Caco-2 (cell line): ENCODE results near the gene WHAMM. TPM values are rescaled to one million over a fixed set of nuclear protein-coding genes. Genes with fewer than 3 reads are reported as not detected.
A peak's percentile ranks its signal among the peaks of the same experiment; 100 is the strongest.

Source experiments
- BruUV-seq: library from RNA; stranded (reverse); fragments of 400-500 nt; replicated peaks from 2 replicates; lab custom pipeline; 2021; lab: Mats Ljungman, UMichigan
- CTCF ChIA-PET: fragments of 300-600 bp; sonication (Branson Sonifier 250); formaldehyde crosslinking; loops from one replicate; lab custom pipeline; 2022; ENCODE audit warnings: antibody characterized with exemption; lab: Charles Lee
- POLR2A ChIA-PET: fragments of 300-600 bp; sonication (Branson Sonifier 250); formaldehyde crosslinking; loops from one replicate; lab custom pipeline; 2022; ENCODE audit warnings: antibody characterized with exemption; lab: Charles Lee
- DNase-seq, 2 experiments: peaks; one replicate each; pipeline versions ENCODE4 v3.0.0 to v3.0.0-alpha.2; 2020 to 2022
- H3K27me3 ChIP-seq: replicated peaks from 2 replicates; pipeline ENCODE4 v1.6.0; 2011; ENCODE audit warnings: low read length; ENCODE audit not compliant: control insufficient read depth, insufficient read depth
- H3K36me3 ChIP-seq: 2 replicates; pipeline ENCODE4 v1.5.1; 2011; ENCODE audit warnings: low read length; ENCODE audit not compliant: control insufficient read depth, insufficient read depth
- H3K4me1 ChIP-seq: fragments of 250-450 bp; sonication (Bioruptor Pico); 2 replicates; pipeline ENCODE4 v1.5.1; 2020; ENCODE audit warnings: mild to moderate bottlenecking
- H3K4me3 ChIP-seq: 2 replicates; pipeline ENCODE4 v1.5.1; 2011; ENCODE audit warnings: low read depth, mild to moderate bottlenecking, control low read depth, low read length
- H3K9me3 ChIP-seq: fragments of 250-450 bp; sonication (Bioruptor Pico); 2 replicates; pipeline ENCODE4 v1.5.1; 2020; ENCODE audit warnings: mild to moderate bottlenecking, moderate library complexity
- H3K27ac Mint-ChIP-seq: one replicate; pipeline ENCODE4 v1.8.0; 2022; ENCODE audit warnings: mixed read lengths; ENCODE audit not compliant: unreplicated experiment
- H3K27me3 Mint-ChIP-seq: one replicate; pipeline ENCODE4 v1.8.0; 2022; ENCODE audit warnings: mixed read lengths; ENCODE audit not compliant: insufficient read depth, unreplicated experiment
- H3K36me3 Mint-ChIP-seq: one replicate; pipeline ENCODE4 v1.8.0; 2022; ENCODE audit warnings: mild to moderate bottlenecking, mixed read lengths; ENCODE audit not compliant: insufficient read depth, unreplicated experiment
- H3K4me1 Mint-ChIP-seq: one replicate; pipeline ENCODE4 v1.8.0; 2022; ENCODE audit warnings: low read depth, mixed read lengths; ENCODE audit not compliant: unreplicated experiment
- H3K4me3 Mint-ChIP-seq: one replicate; pipeline ENCODE4 v1.8.0; 2022; ENCODE audit warnings: mild to moderate bottlenecking, moderate library complexity, mixed read lengths; ENCODE audit not compliant: unreplicated experiment
- H3K9me3 Mint-ChIP-seq: one replicate; pipeline ENCODE4 v1.8.0; 2022; ENCODE audit warnings: mixed read lengths; ENCODE audit not compliant: unreplicated experiment
- CTCF ChIP-seq, 2 experiments: fragments of 200-600 bp in 1 of 2; IDR thresholded peaks; 1 replicate in 1 of 2; 2 replicates in 1 of 2; pipeline versions ENCODE4 v1.5.1 to v1.8.0; 2011 to 2022; ENCODE audit warnings: antibody characterized with exemption in 1 of 2, control low read depth in 1 of 2, inconsistent platforms in 1 of 2, low read depth in 1 of 2, low read length in 1 of 2, mild to moderate bottlenecking in 1 of 2, moderate library complexity in 1 of 2; ENCODE audit not compliant: insufficient read depth in 1 of 2, severe bottlenecking in 1 of 2, unreplicated experiment in 1 of 2
- intact Hi-C: fragments of 100-400 bp; cut with micrococcal nuclease; formaldehyde crosslinking; loops from one replicate; pipeline ENCODE4 v1.10.0; 2022; ENCODE audit not compliant: unreplicated experiment
- total RNA-seq: library from RNA; stranded (reverse); gene quantifications from 2 replicates; pipeline ENCODE4 v1.2.3, GENCODE V29; 2022

The WHAMM gene
- total RNA-seq, 1 experiment from 2014 or later = 7.8 TPM

- TF ChIP-seq CTCF (IDR thresholded peaks at IDR 0.05; ENCODE audit: insufficient read depth in 1 of 2, low read depth in 1 of 2, low read length in 1 of 2, severe bottlenecking in 1 of 2, unreplicated experiment in 1 of 2) = peak; percentile 63 to 66
- POLR2A ChIA-PET = no interaction called here
- H3K9me3 ChIP-seq = no peaks in the 10 kb centered on the region
- H3K36me3 Mint-ChIP-seq = peaks cover 5% of the 10 kb centered on the region
- no peaks in the 10 kb centered on the region for H3K27me3 ChIP-seq
- no peaks in the 10 kb centered on the region for H3K4me1 ChIP-seq
- no peak overlapping the region for H3K4me3 ChIP-seq
- H3K4me1 Mint-ChIP-seq = no peaks in the 10 kb centered on the region
- intact Hi-C loops = loop anchor here (1.0 to 5.0 kb wide), 2 partner anchors 137 to 150 kb away; partner anchors contain the start of gene RAMAC
- BruUV-seq = no TSS peak
- H3K27me3 Mint-ChIP-seq = peaks cover 3% of the 10 kb centered on the region
- H3K9me3 Mint-ChIP-seq = no peaks in the 10 kb centered on the region
- no peaks in the 10 kb centered on the region for H3K36me3 ChIP-seq
- H3K4me3 Mint-ChIP-seq = no peak overlapping the region
- no peak overlapping the region for H3K27ac Mint-ChIP-seq
- peak; percentile 62 to 67 for DNase-seq
- CTCF ChIA-PET = interaction anchor here (0.6 to 1.9 kb wide), 4 partner anchors 12 to 170 kb away, joined by 3 to 9 read pairs (median 4); partner anchors contain the start of gene C15orf40
Measured at GRCh38 chr15:82849556-82850512, 40.4 kb downstream of the WHAMM start.

GRCh38 chr15:82850731-82851130 is 41.3 kb downstream of the WHAMM start:
- no TSS peak for BruUV-seq
- Mint-ChIP-seq H3K9me3 (no peaks in the 10 kb centered on the region), H3K27ac (no peak overlapping the region), H3K36me3 (peaks cover 5% of the 10 kb centered on the region), H3K27me3 (peaks cover 3% of the 10 kb centered on the region), H3K4me3 (no peak overlapping the region), H3K4me1 (no peaks in the 10 kb centered on the region)
- no peak overlapping the region for H3K4me3 ChIP-seq
- H3K27me3 ChIP-seq = no peaks in the 10 kb centered on the region
- CTCF ChIA-PET = interaction anchor here (1.9 kb wide), 1 partner anchor 161 kb away, joined by 9 read pairs; the partner anchor contains the start of gene C15orf40
- H3K9me3 ChIP-seq = no peaks in the 10 kb centered on the region
- POLR2A ChIA-PET = no interaction called here
- intact Hi-C loops = no loop called here
- DNase-seq = no peak
- TF ChIP-seq CTCF (IDR thresholded peaks at IDR 0.05; ENCODE audit: insufficient read depth in 1 of 2, low read depth in 1 of 2, low read length in 1 of 2, severe bottlenecking in 1 of 2, unreplicated experiment in 1 of 2) = no peak
- H3K36me3 ChIP-seq = no peaks in the 10 kb centered on the region
- H3K4me1 ChIP-seq = no peaks in the 10 kb centered on the region; the same call in 1 of the 2 replicates

- no peak overlapping the region for H3K27ac Mint-ChIP-seq
- CTCF ChIA-PET = no interaction called here
- intact Hi-C loops = no loop called here
Measured at GRCh38 chr15:82851306-82851850, 42.0 kb downstream of the WHAMM start.

More at GRCh38 chr15:82851306-82851850, 42.0 kb downstream of the WHAMM start:
- Histone ChIP-seq H3K4me3 (no peak overlapping the region), H3K36me3 (no peaks in the 10 kb centered on the region), H3K9me3 (no peaks in the 10 kb centered on the region), H3K4me1 (no peaks in the 10 kb centered on the region; the same call in 1 of the 2 replicates), H3K27me3 (no peaks in the 10 kb centered on the region)
- no peak for TF ChIP-seq CTCF (IDR thresholded peaks at IDR 0.05; ENCODE audit: insufficient read depth in 1 of 2, low read depth in 1 of 2, low read length in 1 of 2, severe bottlenecking in 1 of 2, unreplicated experiment in 1 of 2)
- no peak for DNase-seq
- POLR2A ChIA-PET = no interaction called here
- BruUV-seq = no TSS peak
- H3K4me1 Mint-ChIP-seq = no peaks in the 10 kb centered on the region
- H3K27me3 Mint-ChIP-seq = peaks cover 3% of the 10 kb centered on the region
- H3K4me3 Mint-ChIP-seq = no peak overlapping the region
- no peaks in the 10 kb centered on the region for H3K9me3 Mint-ChIP-seq
- peaks cover 5% of the 10 kb centered on the region for H3K36me3 Mint-ChIP-seq
